HuH-7.5 (cell line): Measurements from ENCODE around the gene MAFB.

Experiments
- DNase-seq: peaks from one replicate; pipeline ENCODE4 v3.0.0; 2011; ENCODE audit warnings: low spot score

Gene MAFB

DNA sequence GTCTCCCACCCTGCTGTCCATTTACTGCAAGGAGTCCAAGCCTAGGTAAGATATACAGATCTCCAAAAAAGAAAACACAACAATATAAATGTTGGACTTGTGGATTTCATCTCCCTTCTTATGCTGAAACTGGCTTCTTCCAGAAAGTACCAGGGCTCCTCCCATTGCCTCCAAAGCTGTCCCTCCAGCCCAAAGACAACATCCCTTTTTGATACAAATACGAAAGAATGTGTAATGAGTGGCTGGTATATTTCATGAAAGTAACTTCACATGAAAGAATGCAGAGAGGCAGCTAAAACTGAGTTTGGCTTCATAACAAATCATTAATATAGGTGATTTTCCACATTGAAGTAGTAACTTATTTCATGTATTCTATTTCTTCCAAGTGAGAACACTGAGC lies 7.9 kb downstream of the MAFB start:
- DNase-seq: no peak

DNA sequence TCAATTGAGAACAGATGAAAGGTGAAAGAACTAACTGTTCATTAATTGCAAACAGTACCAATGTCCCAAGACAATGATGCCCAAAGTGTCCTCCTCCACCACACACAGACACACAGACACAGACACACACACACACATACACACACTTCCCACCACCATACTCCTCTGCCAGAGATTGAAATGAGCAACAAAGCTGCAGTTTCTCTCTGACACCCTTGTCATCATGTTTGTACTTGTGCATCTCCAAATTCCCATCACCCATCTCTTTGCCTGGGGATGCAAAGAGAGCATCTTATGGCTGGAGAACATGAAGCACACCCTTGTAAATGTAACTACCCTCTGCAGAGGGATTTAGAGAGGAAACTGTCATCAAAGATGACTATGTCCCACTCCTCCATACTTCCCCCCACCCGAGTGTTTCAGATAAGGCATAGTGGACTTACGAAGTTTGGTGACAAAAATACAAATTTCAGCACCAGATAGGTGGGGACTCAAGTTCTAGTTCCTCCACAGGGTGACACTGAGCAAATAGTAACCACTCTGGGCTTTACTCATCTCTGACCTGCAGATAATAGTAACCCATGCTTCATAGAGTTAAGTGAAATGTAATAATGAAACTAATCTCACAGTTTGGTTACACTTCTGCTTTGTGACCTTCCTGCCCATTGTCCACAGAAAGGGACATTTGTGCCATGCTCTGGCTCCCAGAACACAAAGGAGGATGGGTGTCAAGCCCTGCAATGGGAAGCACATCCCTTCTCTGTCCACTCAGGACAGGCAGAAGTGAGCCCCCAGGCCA lies 8.7 kb downstream of the MAFB start:
- DNase-seq: no peak

DNA sequence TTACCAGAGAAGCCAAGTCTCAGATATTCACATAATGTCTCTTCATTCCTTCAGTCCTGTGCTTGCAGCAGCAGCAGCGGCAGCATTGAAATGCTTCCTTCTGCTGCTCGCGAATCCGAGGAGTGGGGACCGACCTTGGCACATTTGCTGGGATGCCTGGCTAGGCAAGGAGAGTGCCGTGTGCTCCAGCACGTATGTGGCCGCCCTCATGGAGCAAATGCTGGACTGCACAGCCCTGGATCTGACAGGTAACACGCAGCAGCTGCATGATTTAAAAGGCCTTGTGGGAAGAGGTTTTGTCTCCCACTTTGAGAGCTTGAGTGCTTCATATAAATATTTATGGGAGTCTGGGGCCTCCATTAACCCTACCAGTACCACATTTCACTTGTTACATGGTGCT lies 9.9 kb downstream of the MAFB start:
- DNase-seq: no peak

DNA sequence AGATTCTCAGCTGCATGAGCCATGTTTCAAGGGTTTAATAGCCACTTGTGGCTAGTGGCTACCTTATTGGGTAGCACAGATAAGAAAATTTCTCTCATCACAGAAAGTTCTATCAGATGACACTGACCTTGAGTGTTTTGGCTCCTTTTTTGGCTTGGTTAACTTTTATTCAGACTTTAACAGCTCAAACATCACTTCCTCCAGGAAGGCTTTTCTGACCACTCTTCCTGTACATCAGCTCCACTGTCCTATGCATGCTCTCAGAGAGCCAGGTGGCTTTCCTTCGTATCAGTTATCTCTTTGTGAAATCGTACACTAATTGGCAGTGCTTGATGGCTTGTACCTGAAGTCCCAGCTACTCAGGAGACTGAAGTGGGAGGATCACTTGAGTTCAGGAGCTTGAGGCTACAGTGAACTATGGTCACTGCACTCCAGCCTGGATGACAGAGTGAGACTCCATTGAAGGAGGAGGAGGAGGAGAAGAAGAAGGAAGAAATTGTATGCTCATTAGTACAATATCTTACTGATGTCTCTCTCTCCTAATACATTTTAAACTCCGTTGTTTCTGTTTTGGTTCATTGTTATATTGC lies 10.7 kb downstream of the MAFB start:
- DNase-seq: no peak

DNA sequence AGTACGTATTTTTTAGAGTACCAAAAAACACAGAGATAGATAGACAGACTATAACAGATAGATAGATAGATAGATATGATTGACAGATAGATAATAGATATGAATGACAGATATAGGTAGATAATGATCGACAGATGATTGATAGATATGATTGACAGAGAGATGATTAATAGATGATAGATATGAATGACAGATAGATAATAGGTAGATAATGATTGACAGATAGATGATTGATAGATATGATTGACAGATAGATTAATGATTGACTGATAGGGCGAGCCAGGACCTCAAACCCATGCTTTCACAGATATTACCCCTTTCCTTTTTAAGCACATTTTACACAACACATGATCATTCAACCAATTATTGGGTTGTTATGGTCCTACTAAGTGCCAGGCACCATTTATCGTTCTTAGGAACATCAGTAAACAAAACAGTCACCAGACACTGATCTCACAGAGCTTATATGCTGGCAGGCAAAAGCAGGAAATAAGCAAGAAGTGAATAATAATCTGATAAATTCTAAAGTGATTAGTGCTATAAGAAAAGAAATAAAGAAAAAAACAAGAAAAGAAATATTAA lies 11.6 kb downstream of the MAFB start:
- no peak for DNase-seq

DNA sequence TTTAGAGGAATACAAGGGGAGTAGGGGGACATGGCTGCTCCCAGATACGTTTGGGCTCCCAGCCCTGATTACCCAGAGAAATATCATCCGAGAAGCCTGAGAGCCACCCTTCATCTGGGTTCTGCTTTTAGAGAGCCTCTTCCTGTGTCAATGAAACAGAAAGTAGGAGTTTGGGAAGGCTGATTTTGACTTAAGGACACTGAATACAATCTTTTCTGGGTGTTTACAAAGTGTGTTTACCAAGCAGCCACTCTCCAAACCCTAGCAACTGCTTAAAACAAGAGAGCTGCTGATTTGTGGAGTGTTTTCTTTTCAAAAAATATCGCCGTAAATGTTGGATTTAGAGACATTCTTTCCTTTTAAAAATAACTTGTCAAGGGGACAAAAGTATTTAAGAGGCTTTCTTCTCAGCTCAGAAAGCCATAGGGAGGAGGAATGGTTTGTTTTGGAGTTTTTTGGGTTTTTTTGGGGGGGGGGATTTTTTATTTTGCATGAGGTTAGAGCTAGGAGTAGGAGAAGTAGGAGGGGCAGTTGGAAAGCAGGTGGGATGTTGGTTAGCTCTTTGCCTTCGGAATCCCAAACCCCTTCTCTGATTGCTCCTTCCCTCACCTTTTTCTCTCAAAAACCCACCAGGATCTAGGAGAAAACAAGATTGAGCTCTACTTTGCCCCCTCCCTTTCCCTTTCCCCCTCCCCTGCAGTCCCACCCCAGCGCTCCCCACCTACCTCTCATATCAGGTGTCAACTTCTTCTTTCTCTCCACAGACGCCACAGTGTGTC lies 12.4 kb downstream of the MAFB start:
- no peak for DNase-seq

DNA sequence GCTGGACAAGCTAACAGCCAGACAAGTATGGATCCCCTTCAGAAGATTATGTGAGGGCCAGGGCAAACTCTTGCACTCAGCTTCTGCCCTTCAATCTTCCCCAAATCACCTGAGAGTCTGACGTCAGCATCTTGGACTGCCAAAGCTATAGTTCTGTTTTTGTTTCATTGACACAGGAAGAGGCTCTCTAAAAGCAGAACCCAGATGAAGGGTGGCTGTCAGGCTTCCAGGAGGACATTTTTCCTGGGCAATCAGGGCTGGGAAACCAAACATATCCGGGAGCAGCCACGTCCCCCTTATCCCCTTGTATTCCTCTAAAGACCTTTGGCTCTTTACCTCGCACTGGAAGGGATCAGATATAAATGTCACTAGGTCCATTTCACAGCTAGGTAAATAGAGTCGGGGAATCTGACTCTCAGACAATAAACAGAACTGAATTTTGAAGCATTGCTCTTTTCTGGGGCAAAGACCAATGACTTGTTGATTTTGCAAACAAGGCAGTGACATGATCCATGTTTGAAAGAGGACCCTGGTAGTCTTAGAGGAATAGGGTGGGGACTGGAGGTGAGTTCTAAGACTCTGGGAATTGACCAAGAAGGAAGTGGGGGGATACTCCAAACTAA lies 13.3 kb downstream of the MAFB start:
- no peak for DNase-seq

DNA sequence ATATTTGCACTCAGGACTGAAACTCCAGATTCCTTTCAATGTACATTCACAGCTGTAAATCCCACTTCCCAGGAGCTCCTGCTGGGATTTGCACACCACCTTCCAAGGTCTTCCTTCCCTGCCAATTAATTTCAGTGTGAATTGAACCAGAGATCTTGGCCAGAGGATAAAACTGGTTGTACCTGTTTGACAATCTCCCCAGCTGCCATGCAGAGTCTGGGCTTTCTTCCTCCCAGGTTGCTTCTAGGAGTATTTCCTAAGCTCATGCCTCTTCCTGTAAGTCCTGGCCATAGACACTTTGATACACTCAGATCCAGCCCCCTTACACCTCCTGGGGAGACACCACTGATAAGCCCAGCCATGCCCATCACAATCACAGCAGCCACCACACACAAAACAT lies 15.6 kb downstream of the MAFB start:
- no peak for DNase-seq

DNA sequence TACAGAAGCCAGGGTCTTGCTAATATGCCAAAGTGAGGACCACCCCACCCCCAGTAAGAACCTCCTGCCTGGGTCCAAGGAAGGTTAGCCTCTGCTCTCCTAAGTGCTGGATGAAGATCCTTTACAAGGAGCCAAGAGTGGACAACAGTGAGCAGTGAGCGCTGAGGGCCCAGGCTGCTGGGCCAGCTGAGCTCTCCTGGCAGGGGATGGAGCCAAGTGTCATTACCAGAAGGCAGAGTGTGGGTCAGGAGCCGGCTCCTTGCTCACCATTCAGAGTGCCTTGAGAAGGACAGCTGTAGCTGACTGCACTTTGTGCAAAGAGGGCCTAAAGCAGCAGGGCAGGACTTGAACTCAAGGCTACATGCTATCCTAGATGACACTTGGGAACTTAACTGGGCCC lies 16.9 kb downstream of the MAFB start:
- DNase-seq: no peak

DNA sequence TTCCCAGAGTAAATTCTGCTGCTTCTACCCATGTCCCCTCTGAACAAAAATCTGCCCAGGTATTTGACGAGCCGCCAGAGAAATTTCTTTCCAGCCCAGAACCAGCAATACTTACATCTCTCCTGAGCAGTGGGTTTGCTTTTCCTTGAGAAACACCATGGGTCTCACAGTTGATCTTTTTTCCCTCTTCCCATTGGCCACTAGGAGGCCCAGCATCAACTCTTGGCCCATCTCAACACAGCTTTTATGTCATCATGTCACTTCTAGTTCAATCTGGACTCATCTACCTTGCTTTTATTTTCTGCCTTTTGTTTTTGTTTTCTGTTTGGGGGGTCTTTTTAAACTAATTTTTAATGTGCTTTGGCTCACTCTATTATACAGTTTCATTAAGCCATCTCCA lies 18.8 kb downstream of the MAFB start:
- DNase-seq: no peak

DNA sequence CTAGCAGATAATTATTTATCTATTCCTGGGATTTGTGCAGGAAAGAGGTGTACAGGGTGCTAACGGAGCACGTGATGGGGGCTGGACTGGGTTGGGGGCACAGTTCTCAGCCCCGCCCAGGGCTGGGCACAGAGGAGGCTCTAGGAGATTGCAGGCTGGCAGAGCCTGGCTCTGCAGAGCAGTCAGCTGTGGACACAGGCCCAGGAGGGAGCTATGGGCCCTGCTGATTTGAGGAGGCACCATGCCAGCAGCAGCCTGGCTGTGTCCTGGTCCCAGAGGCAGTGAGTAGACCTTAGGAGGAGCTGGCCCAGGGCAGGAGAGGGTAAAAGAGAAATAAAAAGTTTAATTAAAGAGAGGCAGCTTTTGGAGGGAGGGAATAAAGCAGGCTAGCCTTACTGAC lies 19.3 kb downstream of the MAFB start:
- DNase-seq: no peak

DNA sequence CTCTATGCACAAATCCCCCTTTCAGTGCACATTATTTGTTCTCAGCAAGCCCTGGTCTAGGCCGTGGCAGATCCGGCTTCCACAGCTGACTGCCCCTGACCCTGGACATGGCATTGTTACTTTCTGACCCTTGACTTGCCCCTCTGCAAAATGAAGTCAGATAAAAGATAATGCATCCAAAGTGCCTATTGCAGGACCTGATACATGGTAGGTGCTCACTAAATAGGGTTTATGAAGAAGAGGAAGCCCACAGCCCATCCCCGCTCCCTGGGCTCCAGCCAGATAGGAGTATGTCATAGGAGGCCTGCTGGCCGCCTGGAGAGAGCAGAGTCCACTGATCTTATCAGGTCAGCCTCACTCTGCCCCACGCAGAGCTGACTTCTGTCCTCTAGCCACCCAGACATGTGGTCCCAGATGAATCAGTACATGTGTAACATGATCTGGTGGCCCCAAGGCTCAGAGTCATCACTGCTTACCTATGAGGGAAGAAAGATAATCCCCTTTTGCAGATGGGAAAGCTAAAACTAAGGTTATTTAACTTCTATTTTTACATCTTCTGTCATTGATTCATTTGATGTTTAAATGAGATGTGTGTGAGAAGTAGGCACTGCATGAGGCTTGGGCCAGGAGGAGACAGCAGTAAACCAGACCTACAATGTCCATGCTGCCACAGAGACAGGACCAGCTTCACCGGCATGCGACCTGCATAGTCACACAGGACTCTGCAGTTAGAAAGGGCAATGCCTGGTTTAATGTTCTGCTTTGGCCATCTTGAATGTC lies 20.4 kb downstream of the MAFB start:
- DNase-seq: peak; percentile 86

DNA sequence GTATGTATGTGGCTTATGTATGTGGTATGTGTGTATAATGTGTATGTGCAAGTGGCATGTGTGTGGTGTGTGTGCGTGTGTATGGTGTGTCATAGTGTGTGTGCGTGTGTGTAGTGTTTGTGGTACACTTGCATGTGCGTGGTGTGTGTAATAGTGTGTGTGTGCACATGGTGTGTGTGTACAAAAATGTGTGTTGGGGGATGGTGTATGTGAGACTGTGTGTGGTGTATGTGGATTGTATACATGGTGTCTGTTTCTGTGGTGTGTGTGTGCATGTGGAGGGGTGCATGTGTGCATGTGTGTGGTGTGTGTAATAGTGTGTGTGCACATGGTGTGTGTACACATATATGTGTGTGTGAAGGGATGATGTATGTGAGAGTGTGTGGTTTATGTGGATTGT lies 21.5 kb downstream of the MAFB start:
- DNase-seq: no peak

DNA sequence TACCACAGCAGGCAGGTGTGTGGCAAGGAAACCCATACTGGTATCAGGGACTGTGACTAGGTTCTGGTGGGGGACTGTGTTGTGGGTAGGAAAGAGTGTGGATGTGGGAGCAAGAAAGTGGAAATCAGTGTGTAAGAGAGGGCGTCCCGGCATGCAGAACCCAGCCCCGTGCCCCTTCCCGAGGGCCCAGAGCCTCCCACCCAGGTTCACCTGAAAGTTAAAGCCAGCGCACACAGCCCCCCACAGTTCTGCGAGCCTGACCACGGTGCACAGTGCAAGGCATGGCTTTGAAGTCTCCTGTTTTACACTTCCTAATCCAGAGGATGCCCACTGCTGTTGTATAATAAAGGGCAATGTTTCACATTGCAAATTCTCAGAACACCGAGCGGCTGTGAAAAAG lies 22.7 kb downstream of the MAFB start:
- no peak for DNase-seq

DNA sequence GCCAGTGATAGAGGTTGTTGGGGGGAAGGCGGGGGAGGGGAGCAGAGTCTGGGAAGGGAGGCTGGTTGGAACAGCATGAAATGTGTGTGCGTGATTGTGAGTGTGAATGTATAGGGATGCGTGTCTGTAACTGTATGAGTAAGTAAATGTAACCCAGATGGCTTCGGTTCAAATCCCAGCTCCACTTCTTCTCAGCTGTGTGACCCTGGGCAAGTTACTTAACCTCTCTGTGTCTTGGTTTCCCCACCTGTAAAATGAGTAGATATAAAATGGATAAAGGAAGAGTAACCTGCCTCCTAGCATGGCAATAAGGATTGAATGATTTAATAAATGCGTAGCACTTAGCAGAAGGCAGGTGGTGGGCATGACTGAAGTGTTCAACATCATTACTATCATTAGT lies 24.1 kb downstream of the MAFB start:
- DNase-seq: no peak

DNA sequence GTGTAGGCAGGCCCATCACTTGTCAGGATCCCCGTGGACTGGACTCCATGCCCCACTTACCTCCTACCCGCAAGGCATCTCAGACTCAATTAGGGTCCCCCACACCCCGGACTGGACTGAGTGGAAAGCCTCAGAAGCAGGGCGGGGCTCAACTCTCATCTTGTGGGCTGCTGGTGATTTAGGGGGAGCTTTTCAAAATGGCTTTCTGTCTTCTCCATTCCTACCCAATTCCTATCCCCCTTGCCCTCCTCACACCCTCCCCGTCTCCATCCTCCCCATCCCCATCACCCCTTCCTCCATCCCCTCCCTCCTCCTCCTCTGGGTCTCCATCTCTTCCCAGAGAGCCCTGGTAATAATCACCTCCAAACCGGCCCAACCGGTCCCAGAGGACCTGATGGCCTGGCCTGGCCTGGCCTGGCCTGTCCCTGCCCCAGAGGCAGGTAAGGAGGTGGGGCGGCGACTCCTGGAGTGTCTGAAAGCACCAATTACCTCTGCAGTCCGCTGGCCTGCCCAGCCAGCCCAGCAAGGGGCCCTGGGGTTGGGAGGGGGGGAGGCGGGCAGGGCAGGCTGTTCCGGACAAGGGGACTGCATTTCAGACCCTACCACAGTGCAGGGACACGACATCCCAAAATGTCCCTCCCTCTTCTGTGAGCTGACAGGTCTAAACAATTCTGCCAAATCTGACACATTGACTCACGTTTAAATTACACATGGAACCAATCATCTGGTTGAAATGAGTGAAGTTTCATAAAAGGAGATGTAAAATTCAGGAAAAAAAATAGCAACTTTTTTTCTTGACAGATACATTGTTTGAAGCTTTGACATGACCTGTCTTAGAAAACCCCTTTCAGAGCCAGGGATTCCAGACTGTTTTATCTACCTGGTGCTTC lies 24.8 kb downstream of the MAFB start:
- DNase-seq: no peak

DNA sequence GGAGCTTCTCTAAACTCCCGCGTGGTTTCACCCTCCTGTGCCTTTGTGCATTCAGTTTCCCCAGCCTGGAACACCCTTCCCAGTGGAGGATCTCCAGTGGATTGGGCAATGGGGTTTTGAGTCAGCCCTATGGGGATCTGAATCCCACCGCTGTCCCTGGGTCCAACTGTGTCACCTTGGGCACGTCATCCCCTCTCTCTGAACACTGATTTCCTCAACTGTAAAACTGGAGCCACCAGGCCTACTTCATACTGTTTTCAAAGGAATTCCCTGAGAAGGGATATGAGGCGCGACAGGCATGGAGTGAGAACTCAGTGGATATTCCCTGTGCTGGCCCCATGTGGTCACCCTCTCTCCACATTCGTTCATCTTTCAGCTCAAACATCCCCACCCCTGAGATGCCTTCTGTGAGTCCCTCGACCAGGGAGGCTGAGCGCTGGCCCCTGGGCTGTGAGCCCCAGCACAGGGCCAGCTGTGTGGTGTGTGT lies 25.7 kb downstream of the MAFB start:
- DNase-seq: no peak

DNA sequence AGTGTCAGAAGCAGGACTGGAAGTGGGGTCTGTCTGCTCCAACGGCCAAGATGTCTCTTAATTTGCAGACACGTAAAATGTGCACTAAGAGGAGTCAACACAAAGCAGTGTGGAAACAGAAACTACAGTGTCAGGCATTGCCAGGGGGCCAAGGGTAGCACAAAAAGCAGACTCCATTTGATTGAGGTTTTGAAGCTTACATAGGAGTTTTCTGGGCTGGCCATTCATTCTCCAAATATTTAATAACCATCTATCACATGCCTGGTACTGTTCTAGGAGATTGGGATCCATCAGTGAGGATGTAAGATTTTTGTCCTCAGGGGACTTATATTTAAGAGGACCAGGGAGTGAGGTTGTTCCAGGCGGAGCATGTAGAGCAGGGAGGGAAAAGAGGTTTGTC lies 29.5 kb downstream of the MAFB start:
- DNase-seq: no peak

DNA sequence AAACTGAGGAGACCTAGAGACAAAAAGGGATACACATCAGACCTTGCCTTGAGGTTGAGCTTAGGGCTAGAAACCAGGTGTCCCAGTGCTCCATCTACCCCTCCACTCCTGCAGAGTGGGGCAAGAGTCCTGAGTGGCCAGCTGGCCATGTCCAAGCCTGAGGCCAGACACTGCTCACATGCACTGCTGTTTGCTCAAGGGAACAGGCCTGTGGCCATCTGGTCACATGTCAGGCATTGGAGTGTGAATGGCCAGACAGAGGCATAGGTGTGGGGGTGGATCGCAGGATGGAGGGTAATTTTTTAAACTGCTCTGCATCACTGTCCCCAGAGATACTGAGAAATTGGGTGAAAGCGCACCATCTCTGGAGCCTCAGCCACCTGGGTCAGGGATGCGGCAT lies 30.5 kb downstream of the MAFB start:
- no peak for DNase-seq

DNA sequence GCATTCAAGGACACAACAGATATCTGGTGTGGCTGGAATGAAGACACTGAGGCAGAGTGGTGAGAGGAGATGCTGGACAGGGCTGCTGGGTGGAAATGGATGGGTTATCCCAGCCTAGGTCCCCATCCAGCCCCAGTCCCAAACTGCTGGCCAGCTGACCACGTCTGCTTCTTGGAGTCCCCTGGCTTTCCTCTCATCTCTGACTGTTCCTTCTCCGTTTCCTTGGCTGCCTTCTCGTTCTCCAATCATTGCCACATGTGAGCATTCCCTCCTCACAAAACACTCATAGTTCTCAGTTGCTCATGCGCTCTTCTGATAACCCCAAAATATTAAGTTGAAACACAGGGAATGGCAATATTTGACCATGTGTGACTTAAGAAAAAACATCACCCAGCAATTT lies 31.5 kb downstream of the MAFB start:
- no peak for DNase-seq

DNA sequence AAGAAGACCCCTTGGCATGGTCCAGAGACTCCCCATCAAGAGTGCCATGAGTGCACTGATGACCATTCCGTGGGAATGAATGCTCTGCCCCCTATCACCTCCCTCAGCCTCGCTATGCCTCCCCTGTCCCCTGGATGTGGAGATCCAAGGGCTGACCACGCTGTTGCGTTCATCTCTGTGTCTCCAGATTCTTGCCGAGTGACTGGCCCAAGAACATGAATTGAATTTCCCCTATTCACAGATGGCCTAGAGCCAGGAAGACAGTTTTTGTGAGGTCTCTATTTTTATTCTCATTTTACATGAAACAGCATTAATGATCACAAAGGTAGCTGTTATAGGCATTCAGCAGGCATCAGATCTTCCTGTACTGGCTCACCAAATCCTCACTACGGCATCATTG lies 33.6 kb downstream of the MAFB start:
- DNase-seq: no peak
